HG03442 (cell line): ENCODE results near the gene PTPRH.

Source experiments
- ATAC-seq: cut with Tn5 transposase; IDR thresholded peaks from one replicate; pipeline ENCODE4 v1.9.1; 2021; ENCODE audit warnings: mild to moderate bottlenecking, moderate library complexity; ENCODE audit not compliant: unreplicated experiment

PTPRH gene

GRCh38 chr19:55208880-55209692, at the start of gene PTPRH:
Gene PTPRH (minus strand): TSS chr19:55209501. CDS start chr19:55209433, 68 bp downstream.
- ATAC-seq: no peak

GRCh38 chr19:55258476-55258827, 49.2 kb upstream of the PTPRH start:
- peak; percentile 7 for ATAC-seq

GRCh38 chr19:55257461-55258420, 48.4 kb upstream of the PTPRH start:
- no peak for ATAC-seq

GRCh38 chr19:55256562-55257460, 47.5 kb upstream of the PTPRH start:
- no peak for ATAC-seq

- no peak for ATAC-seq
Measured at GRCh38 chr19:55255618-55256423, 46.5 kb upstream of the PTPRH start.

GRCh38 chr19:55254625-55254977, 45.3 kb upstream of the PTPRH start:
- ATAC-seq: no peak

GRCh38 chr19:55253842-55254624, 44.7 kb upstream of the PTPRH start:
- ATAC-seq: no peak

- ATAC-seq: no peak
Measured at GRCh38 chr19:55252760-55253663, 43.7 kb upstream of the PTPRH start.

- ATAC-seq: no peak
Measured at GRCh38 chr19:55251341-55252081, 42.2 kb upstream of the PTPRH start.

GRCh38 chr19:55250262-55251036, 41.1 kb upstream of the PTPRH start:
- no peak for ATAC-seq

- ATAC-seq: no peak
Measured at GRCh38 chr19:55249841-55250240, 40.5 kb upstream of the PTPRH start.

- no peak for ATAC-seq
Measured at GRCh38 chr19:55248704-55249103, 39.4 kb upstream of the PTPRH start.

GRCh38 chr19:55248166-55248675, 38.9 kb upstream of the PTPRH start:
- ATAC-seq: no peak

- no peak for ATAC-seq
Measured at GRCh38 chr19:55247621-55248099, 38.4 kb upstream of the PTPRH start.

GRCh38 chr19:55246462-55247451, 37.5 kb upstream of the PTPRH start:
- ATAC-seq: no peak
